ENCODE results near the gene PRPF4.

PRPF4 gene

GRCh38 chr9:113238202-113238858 lies 37.1 kb upstream of the PRPF4 start:
- TF ChIP-seq CTCF (IDR thresholded peaks at IDR 0.05; ENCODE audit: control extremely low read depth, extremely low read depth, low read depth, missing control alignments) = no peak
- ChIA-PET POLR2A (no interaction called here), CTCF (interaction anchor here (1.1 to 1.5 kb wide), 3 partner anchors 17 to 56 kb away, joined by 3 to 7 read pairs (median 3); partner anchors contain the start of genes CDC26, FKBP15, PRPF4 and SLC31A1)
- no peak for DNase-seq (ENCODE audit: extremely low spot score)

- TF ChIP-seq CTCF (IDR thresholded peaks at IDR 0.05; ENCODE audit: control extremely low read depth, extremely low read depth, low read depth, missing control alignments) = no peak
- DNase-seq (ENCODE audit: extremely low spot score) = no peak
- CTCF ChIA-PET = interaction anchor here (1.1 to 1.5 kb wide), 3 partner anchors 18 to 55 kb away, joined by 3 to 7 read pairs (median 3); partner anchors contain the start of genes CDC26, FKBP15, PRPF4 and SLC31A1
- POLR2A ChIA-PET = no interaction called here
Observed at GRCh38 chr9:113238859-113239232, 36.6 kb upstream of the PRPF4 start.

GRCh38 chr9:113241161-113241560 lies 34.3 kb upstream of the PRPF4 start:
- DNase-seq (ENCODE audit: extremely low spot score) = no peak
- no peak for TF ChIP-seq CTCF (IDR thresholded peaks at IDR 0.05; ENCODE audit: control extremely low read depth, extremely low read depth, low read depth, missing control alignments)
- POLR2A ChIA-PET = no interaction called here
- CTCF ChIA-PET = interaction anchor here (1.0 to 2.5 kb wide), 4 partner anchors 13 to 50 kb away, joined by 3 to 9 read pairs (median 4); no protein-coding TSS in a partner anchor

- ChIA-PET POLR2A (no interaction called here), CTCF (interaction anchor here (1.1 kb wide), 1 partner anchor 10 kb away, joined by 4 read pairs; no protein-coding TSS in a partner anchor)
- no peak for TF ChIP-seq CTCF (IDR thresholded peaks at IDR 0.05; ENCODE audit: control extremely low read depth, extremely low read depth, low read depth, missing control alignments)
- no peak for DNase-seq (ENCODE audit: extremely low spot score)
Observed at GRCh38 chr9:113244556-113244955, 30.9 kb upstream of the PRPF4 start.

- DNase-seq (ENCODE audit: extremely low spot score) = no peak
- ChIA-PET CTCF (interaction anchor here (1.6 to 1.8 kb wide), 2 partner anchors 9 to 28 kb away, joined by 4 to 5 read pairs; no protein-coding TSS in a partner anchor), POLR2A (no interaction called here)
- TF ChIP-seq CTCF (IDR thresholded peaks at IDR 0.05; ENCODE audit: control extremely low read depth, extremely low read depth, low read depth, missing control alignments) = no peak
Observed at GRCh38 chr9:113245894-113246293, 29.6 kb upstream of the PRPF4 start.

GRCh38 chr9:113246928-113247327 lies 28.5 kb upstream of the PRPF4 start:
- ChIA-PET CTCF (interaction anchor here (1.6 to 2.3 kb wide), 3 partner anchors 10 to 28 kb away, joined by 4 to 7 read pairs (median 5); partner anchors contain the start of genes CDC26 and PRPF4), POLR2A (no interaction called here)
- DNase-seq (ENCODE audit: extremely low spot score) = no peak
- no peak for TF ChIP-seq CTCF (IDR thresholded peaks at IDR 0.05; ENCODE audit: control extremely low read depth, extremely low read depth, low read depth, missing control alignments)
